Dermis blood vessel endothelial cell (primary cell): ENCODE results near the gene LRRIQ4. TPM values are rescaled to one million over a fixed set of nuclear protein-coding genes. Genes with fewer than 3 reads are reported as not detected.
A peak's percentile ranks its signal among the peaks of the same experiment; 100 is the strongest.

Source experiments
- DNase-seq: peaks from one replicate; pipeline ENCODE4 v3.0.0; 2010
- total RNA-seq: library from RNA; depleted of rRNA; stranded (reverse); fragments of >200 nt; gene quantifications from 2 replicates; pipeline ENCODE4 v1.2.3, GENCODE V29; 2014

The LRRIQ4 gene
- total RNA-seq: not detected in 2 replicates

DNA sequence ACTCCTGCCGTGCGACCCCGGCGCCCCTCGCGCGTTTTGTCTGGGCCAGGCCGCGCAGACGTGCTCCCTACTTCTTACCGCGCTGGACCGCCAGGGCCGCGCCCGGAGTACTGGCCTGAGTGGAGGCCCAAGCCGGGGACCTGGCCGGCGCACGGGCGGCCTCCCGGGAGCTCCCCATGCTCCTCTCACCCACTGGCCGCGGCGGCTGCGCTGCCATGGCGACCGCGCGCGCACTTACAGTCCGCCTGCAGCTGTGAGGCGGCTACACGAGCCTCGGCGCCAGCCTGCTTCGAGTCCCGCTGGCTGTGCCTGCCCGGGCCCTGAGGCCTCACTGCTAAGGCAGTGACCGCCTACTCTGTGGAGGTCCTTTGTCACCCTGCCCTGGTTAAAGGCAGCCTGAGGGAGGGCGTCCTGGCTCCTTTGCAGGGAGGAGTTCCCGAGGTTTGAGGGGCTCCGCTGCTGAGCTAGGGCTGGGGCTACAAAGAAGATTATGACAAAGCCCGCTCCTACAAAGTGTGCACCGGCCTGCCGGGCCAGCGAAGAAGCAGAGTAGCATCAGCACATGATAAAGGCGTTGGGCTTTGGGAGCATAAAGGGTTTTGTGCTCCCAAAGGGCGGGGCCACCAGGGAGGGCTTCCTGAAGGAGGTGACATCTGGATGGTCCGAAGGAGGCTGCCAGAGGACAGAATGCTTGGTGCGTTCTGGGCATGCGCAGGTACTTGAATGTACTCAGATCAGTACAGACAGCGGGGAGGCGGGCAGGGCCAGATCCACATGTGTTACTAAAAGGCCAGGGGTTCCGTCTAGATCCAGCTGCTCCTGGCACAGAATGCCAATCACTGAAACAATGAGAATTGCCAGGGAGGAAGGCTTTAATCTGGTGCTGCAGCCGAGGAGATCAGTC lies at the start of gene LRRIQ4, which contains the start of gene LRRC34:
Gene LRRIQ4 (plus strand): TSS at position 539 of the 904 bp plus-strand sequence. CDS start 9,052 bp downstream, outside the sequence.
Gene LRRC34 (minus strand): TSS at position 573 of the 904 bp plus-strand sequence. CDS start 356 bp downstream, at position 217.
- peak; percentile 75 for DNase-seq

DNA sequence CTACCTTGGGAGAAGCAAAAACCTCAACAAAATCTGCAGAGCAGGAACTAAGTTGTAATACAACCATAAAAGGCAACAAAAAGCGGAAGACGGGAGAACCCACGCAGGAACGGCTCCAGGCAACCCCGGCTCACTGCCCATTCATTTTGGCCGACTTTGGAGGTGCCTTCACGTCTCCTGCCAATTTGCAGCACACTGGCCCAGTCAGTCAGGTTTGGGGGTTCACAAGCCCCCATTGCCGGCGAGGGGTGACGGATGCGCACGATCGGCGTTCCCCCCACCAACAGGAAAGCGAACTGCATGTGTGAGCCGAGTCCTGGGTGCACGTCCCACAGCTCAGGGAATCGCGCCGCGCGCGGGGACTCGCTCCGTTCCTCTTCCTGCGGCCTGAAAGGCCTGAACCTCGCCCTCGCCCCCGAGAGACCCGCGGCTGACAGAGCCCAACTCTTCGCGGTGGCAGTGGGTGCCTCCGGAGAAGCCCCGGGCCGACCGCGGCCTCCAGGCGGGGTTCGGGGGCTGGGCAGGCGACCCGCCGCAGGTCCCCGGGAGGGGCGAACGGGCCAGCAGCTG lies 48.3 kb upstream of the LRRIQ4 start:
- peak; percentile 68 for DNase-seq

DNA sequence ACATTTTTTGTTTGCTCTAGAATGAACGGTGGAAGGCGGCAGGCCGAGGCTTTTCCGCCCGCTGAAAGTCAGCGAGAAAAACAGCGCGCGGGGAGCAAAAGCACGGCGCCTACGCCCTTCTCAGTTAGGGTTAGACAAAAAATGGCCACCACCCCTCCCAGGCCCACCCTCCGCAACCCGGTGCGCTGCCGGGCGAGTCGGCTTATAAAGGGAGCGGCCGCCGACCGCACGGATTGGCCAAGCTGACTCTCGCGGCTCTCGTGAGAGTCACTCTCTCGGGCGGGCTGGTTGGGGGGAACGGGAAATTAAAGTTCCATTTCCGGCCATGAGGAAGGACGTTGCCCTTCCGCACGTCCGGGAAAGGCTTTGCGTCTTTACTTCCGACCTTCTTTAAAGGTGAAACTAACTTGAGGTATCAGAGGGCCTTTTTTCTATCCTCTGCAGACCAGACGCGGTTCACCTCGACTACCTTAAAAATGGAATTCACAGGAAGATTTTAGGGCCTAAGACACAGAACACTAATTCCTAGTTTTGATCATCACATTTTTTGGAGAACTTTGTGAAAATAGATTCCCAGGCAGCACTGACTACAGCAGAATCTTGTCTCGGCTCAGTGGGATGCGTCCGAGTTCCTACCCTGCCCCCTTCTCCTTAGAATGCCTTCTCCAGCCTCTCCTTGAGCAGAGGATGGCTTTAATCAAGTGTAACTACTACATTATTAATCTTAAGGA lies 47.6 kb upstream of the LRRIQ4 start, which contains the start of gene TERC:
Gene TERC (minus strand): TSS at position 179 of the 731 bp plus-strand sequence.
- DNase-seq: peak; percentile 91

- DNase-seq: peak; percentile 63
Measured at GRCh38 chr3:169769287-169770181, 43.1 kb upstream of the LRRIQ4 start, which contains the start of gene ACTRT3. Gene ACTRT3, minus strand, starts transcription at chr3:169769561. Its CDS starts 41 bp downstream, at chr3:169769520.

DNA sequence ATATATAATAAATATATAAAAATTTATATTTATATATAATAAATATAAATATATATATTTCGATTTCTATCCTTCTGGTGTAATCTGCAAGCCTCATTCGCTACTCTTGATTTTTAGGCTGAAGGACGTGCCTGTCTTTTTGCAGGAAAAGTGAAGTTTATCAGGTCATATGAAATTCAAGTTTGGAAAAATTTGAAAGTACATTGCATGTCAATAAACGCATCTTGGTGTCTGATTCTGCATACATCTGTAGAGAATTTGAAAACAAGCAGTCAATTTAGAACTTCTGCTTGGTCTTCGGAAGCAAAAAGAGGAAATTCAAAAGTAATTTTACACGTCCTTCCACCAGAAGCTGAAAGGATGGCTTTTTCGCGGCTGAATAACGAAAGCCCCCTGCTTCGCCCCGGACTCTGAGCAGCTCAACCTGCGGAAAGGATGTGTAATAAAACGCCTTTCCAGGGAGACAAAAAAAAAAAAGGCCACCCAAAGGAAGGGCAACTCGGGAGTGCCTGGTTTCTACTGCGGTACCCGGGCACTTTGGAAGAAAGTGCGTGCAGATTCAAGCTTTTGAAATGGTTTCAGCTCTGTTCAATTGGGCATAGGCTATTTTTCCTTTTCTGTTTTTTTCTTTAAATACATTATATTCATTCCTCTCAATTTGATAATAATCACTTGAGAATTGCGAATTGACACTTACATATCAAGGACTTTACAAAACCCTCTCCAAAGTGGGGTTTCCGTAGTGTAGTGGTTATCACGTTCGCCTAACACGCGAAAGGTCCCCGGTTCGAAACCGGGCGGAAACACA lies 41.0 kb upstream of the LRRIQ4 start:
- DNase-seq: peak; percentile 86

DNA sequence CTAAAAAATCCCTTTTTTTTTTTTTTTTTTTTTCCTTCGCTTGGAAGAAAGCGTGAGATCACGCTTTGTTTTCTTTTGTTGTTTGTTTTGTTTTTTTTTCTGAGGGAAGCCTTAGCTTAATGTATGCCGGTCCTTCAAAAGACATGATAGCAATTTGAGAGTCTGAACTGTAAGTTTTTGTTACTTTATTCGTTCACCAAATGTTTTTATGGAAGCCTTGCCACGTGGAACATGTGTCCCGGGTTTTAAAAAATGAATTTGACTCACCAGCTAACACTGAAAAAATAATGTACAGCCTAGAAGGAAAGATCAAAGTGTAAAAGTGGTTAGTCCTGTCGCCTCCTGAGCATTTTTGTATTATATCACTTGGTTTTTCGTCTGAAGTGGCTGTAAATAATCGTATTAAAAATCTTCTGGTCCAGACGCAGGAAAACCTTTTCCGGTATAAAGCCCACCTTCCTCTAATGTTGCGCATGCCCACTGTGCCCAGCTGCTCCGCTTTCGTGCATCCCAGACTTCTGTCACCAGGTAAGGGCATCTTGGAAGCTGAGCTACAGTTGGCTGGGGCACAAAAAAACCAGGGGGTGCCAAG lies 40.3 kb upstream of the LRRIQ4 start:
- peak; percentile 84 for DNase-seq

DNA sequence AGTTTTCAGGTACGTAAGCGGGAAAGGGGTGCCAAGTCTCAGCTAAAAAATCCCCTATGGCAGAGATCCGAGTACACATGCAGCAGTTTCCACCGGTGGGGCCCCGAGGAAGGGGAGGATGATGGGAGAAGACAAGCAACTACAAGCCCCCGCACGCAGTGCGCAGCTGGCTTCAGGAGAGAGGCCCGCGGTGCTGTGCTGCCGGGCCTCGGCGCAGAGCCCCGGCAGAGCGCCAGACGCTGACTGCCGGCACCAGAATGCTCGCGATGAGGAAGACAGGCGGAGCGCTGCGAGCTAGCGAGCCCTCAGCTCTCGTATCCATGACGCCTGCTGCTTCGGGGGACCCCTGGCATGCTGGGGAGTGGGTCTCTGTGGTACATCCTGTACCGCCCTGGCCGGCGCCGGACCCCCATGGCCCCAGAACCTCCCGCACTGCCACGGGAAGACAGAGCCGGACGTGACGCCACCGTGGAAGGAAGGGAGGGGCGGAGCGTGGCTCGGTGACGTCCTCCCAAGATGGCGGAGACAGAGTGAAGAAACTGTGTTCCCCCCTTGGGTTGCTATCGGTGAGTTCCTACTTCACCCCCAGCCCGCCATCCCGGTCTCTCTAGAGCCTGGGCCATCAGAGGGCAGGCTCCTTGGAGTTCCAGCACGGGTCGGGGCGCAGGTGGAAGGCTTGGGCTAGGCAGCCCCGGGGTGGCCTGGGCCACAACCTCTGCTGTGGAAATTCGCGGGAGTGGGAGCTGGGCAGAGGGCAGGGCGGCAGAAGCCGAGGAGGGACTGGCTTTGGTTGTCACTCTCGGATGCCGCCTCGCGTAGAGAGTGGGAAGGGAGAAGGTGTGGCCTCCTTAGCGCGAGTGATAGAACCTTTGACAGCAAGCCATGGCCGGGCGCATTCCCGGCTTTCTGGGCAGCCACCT lies 39.5 kb upstream of the LRRIQ4 start, which contains the start of gene MYNN:
Gene MYNN (plus strand): TSS at position 500 of the 920 bp plus-strand sequence. CDS start 900 bp downstream, outside the sequence.
- DNase-seq: peak; percentile 96

GRCh38 chr3:169774186-169774585 lies 38.5 kb upstream of the LRRIQ4 start:
- DNase-seq: peak; percentile 12

DNA sequence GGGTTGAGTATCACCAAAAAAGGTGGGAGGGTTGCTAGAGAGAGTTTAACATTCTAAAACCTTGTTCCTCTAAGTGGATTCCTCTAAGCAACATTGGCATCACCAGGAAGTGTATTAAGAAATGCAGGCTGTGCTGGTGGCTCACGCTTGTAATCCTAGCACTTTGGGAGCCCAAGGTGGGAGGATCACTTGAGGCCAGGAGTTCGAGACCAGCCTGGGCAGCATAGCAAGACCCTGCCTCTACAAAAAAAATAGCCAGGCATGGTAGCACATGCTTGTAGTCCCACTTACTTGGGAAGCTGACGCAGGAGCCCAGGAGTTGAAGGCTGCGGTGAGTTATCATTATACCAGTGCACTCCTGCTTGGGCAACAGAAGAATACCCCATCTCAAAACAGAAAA lies 34.8 kb upstream of the LRRIQ4 start:
- no peak for DNase-seq

- DNase-seq: no peak
Measured at GRCh38 chr3:169780742-169781141, 31.9 kb upstream of the LRRIQ4 start.

DNA sequence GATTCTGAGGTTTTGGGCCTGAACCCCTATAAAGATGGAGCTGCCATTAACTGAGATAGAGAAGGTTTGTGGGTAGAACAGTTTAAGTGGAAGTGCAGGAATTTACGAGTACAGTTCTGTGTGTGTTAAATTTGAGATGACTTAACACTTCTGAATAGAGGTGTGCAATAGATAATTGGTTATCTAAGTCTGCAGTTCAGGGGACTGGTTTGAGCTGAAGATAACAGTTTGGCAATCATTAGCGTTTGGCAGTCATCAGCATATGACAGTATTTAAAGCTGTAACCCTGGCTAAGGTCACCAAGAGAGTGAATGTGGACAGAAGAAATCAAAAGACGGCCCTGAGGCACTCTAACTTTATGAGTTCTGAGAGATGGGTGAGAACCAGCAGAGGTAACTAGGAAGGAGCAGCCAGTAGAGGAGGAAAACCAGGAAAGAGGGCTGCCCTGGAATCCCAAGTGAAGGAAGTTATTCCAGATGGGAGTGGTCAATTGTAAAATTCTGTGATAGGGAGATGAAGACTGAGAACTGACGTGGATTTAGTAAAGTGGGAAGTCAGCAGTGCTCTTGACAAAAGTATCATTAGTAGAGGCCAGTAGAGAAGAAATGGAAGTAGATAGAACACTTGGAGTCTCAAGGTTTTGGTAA lies 31.3 kb upstream of the LRRIQ4 start:
- no peak for DNase-seq

DNA sequence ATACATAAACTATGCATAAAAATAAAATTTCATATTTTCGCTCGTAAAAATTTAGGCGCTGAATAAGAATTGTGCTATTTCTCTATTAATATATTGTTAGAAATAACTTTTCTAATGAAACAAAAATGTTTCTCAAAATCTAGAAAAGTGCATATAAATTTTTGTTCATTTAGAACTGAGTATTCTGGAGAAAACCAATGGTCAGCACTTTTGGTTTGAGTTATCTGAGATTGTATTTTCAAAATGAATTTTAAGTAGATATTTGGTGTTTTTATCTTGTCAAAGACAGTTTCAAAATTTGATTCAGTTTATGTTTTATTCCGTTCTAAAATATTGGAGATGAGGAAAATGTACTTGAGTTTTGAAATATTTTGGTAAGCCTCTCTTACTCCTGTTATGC lies 25.6 kb upstream of the LRRIQ4 start:
- DNase-seq: no peak

- no peak for DNase-seq
Measured at GRCh38 chr3:169787791-169788190, 24.9 kb upstream of the LRRIQ4 start.

DNA sequence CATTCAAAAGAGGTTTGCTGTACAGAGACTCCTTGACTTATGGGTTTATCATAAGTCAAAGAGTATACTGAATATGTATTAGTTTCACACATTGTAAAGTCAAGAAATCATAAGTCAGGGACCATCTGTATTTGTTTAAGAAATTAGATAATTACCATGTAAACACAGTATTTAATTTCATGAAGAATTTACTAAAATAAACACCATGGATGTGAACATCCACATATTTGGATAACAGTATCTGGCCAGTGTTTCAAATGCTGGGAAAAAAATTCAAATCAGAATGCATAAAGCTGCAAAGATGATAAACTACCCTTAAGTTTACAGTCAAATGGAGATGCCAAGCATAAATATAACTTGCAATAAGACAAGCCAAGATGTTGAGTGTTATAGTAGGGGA lies 22.5 kb upstream of the LRRIQ4 start:
- DNase-seq: no peak

DNA sequence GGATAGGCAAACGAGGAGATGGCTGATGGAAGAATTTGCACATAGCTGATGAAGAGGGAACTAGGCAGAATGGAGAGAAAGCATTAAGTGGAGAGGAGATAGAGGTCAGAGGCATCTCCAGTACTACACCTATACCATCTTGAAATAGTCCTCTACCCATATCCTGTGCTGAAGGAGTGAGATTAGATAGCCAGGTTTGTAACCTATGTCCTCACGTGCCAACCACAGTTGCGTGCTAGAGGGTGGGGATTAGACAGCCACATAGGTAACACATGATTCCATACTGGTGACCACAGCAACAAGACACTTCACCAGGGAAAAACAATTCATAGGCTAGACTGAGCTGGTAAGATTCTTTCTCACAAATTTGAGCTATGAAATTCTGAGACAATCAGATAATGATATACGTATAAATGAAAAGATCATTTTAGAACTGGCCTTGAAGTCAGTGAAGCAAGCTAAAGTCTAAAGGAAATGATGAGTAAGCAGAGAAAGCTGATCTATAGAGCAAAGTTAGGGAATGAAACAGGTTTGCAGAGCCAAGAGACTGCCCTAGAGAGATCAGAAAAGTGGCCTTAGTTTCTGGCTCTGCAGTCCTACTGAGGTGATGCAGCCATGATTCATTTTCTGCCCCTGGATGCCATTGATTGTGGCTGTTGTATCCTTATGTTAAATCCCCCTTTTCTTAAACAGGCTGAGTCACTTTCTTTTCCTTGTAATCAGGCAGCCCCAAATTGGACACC lies 21.8 kb upstream of the LRRIQ4 start:
- no peak for DNase-seq

- no peak for DNase-seq
Measured at GRCh38 chr3:169792359-169792758, 20.3 kb upstream of the LRRIQ4 start.

GRCh38 chr3:169804681-169805080 lies 8.0 kb upstream of the LRRIQ4 start:
- DNase-seq: no peak

- DNase-seq: no peak
Measured at GRCh38 chr3:169809230-169809795, 3.4 kb upstream of the LRRIQ4 start.
